Measurements from ENCODE around the gene LETMD1. TPM values are rescaled to one million over a fixed set of nuclear protein-coding genes. Genes with fewer than 3 reads are reported as not detected.

Gene LETMD1
- total and polyA plus RNA-seq, 2 of the 4 experiments (the other 2 are of a cell fraction), result 27.6 to 40.1 TPM

GRCh38 chr12:51071663-51072062 lies 23.5 kb downstream of the LETMD1 start:
- no peak overlapping the region for H3K56ac ChIP-seq (ENCODE audit: extremely low read depth, insufficient read depth, low read length)
- H2BK120ac ChIP-seq (ENCODE audit: low read depth, low read length), result no peak overlapping the region
- H3K4ac ChIP-seq (ENCODE audit: low read depth, low read length), result no peak overlapping the region
- H4K8ac ChIP-seq (ENCODE audit: low read depth in 2 of 2, low read length in 2 of 2), result no peak overlapping the region
- no peak overlapping the region for H2AK9ac ChIP-seq (replicated peaks; ENCODE audit: low read depth, low read length, poor library complexity)
- TF ChIP-seq MAFK (IDR thresholded peaks at IDR 0.05; ENCODE audit: low read depth, low read length), result no peak
- TF ChIP-seq, protein P1, sequence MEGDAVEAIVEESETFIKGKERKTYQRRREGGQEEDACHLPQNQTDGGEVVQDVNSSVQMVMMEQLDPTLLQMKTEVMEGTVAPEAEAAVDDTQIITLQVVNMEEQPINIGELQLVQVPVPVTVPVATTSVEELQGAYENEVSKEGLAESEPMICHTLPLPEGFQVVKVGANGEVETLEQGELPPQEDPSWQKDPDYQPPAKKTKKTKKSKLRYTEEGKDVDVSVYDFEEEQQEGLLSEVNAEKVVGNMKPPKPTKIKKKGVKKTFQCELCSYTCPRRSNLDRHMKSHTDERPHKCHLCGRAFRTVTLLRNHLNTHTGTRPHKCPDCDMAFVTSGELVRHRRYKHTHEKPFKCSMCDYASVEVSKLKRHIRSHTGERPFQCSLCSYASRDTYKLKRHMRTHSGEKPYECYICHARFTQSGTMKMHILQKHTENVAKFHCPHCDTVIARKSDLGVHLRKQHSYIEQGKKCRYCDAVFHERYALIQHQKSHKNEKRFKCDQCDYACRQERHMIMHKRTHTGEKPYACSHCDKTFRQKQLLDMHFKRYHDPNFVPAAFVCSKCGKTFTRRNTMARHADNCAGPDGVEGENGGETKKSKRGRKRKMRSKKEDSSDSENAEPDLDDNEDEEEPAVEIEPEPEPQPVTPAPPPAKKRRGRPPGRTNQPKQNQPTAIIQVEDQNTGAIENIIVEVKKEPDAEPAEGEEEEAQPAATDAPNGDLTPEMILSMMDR (conservative IDR thresholded peaks at IDR 0.05; ENCODE audit: low read depth, low read length), result no peak
- TF ChIP-seq MXI1 (IDR thresholded peaks at IDR 0.05; ENCODE audit: borderline replicate concordance, low read depth, low read length), result no peak
- no peak for TF ChIP-seq BHLHE40 (IDR thresholded peaks at IDR 0.05; ENCODE audit: low read depth, low read length)
- TF ChIP-seq CEBPB (IDR thresholded peaks at IDR 0.05; ENCODE audit: low read depth, low read length), result no peak
- peaks cover 53% of the 10 kb centered on the region for H3K36me3 ChIP-seq (ENCODE audit: control insufficient read depth, insufficient read depth, low read length)
- H2BK15ac ChIP-seq (ENCODE audit: low read depth, low read length), result no peak overlapping the region
- peaks cover 15 to 60% of the 10 kb centered on the region in 2 experiments for H3K79me1 ChIP-seq (ENCODE audit: low read depth in 1 of 2, low read length in 2 of 2)
- ATAC-seq (ENCODE audit: low read depth) (peak; percentile 77), DNase-seq (peak; percentile 57)
- H3K27ac ChIP-seq (ENCODE audit: insufficient read depth, low read length), result no peak overlapping the region
- no peak overlapping the region for H3K9ac ChIP-seq (ENCODE audit: low read depth, low read length)
- no peak overlapping the region for H2BK5ac ChIP-seq (ENCODE audit: low read depth, low read length, poor library complexity, severe bottlenecking)
- H4K5ac ChIP-seq (ENCODE audit: low read depth, low read length), result no peak overlapping the region
- H3K27me3 ChIP-seq (ENCODE audit: control insufficient read depth, insufficient read depth, low read length), result no peaks in the 10 kb centered on the region
- dilution Hi-C loops (cut with HindIII; ENCODE audit: low sequenced_read_pairs, unreplicated experiment) (no loop called here), intact Hi-C loops (cut with micrococcal nuclease) (no loop called here), in situ Hi-C loops (cut with MboI; ENCODE audit: low sequenced_read_pairs) (no loop called here)
- no peaks in the 10 kb centered on the region for H3K9me3 ChIP-seq (ENCODE audit: control insufficient read depth, insufficient read depth, low read length)
- WGBS, 2 experiments (ENCODE audit: extremely low coverage in 2 of 2, insufficient read length in 1 of 2), result 20% methylated on average over 1 of the region's 2 CpGs; no CpG with 5 or more reads in 1 of the 2 experiments
- H4K20me1 ChIP-seq (ENCODE audit: insufficient read depth, low read length), result peaks cover 27% of the 10 kb centered on the region
- H2AFZ ChIP-seq (replicated peaks; ENCODE audit: low read length, poor library complexity), result no peak overlapping the region
- H4K91ac ChIP-seq (ENCODE audit: insufficient read depth, low read depth, low read length), result no peak overlapping the region
- no peak overlapping the region for H2BK20ac ChIP-seq (ENCODE audit: low read depth, low read length)
- no TSS peak for BruUV-seq (replicated peaks)
- peaks cover 17% of the 10 kb centered on the region for H3K9me1 ChIP-seq (ENCODE audit: insufficient read depth, low read length)
- H3K18ac ChIP-seq (ENCODE audit: low read depth, low read length), result no peak overlapping the region
- H3K4me1 ChIP-seq (ENCODE audit: control insufficient read depth, insufficient read depth, low read length), result peaks cover 5% of the 10 kb centered on the region; the same call in 1 of the 2 replicates
- no peak overlapping the region for H3K14ac ChIP-seq (replicated peaks; ENCODE audit: low read depth, low read length)
- CTCF ChIA-PET, result no interaction called here
- POLR2A ChIA-PET (ENCODE audit: unreplicated experiment), result no interaction called here
- H3K4me3 ChIP-seq (ENCODE audit: insufficient read depth, low read depth, low read length), result no peak overlapping the region
- no peak overlapping the region for H3K23ac ChIP-seq (ENCODE audit: low read depth, low read length)
- H2AK5ac ChIP-seq (ENCODE audit: low read depth, low read length), result no peak overlapping the region
- H3K4me2 ChIP-seq (ENCODE audit: low read depth, low read length), result no peak overlapping the region

Measured in IMR-90 (cell line).